COLO829 (cell line): ENCODE results near the gene PRKACB.
"Not testable (repeated sequence)": the region's sequence is repeated elsewhere in the genome, so short reads cannot be mapped to it uniquely, and the experiment has no call there.

Source experiments
- DNase-seq: peaks from one replicate; pipeline ENCODE4 v3.0.0; 2012; ENCODE audit warnings: low spot score

Gene PRKACB

GRCh38 chr1:84143796-84144565, at the start of gene PRKACB:
Gene PRKACB, plus strand, starts transcription at chr1:84144271. Its CDS starts 91 bp downstream, at chr1:84144362.
- DNase-seq: no peak

GRCh38 chr1:84095308-84095707, 48.8 kb upstream of the PRKACB start:
- no peak for DNase-seq

- DNase-seq: no peak
These were observed 47.9 kb upstream of the PRKACB start for GRCh38 chr1:84096176-84096575.

GRCh38 chr1:84101204-84101603, 42.9 kb upstream of the PRKACB start:
- DNase-seq: no peak

GRCh38 chr1:84103197-84103992, 40.7 kb upstream of the PRKACB start:
- peak; percentile 6 for DNase-seq

GRCh38 chr1:84107538-84107937, 36.5 kb upstream of the PRKACB start:
- DNase-seq: not testable (repeated sequence)

- no peak for DNase-seq
These were observed 36.1 kb upstream of the PRKACB start for GRCh38 chr1:84107955-84108354.

GRCh38 chr1:84108900-84109578, 35.0 kb upstream of the PRKACB start:
- DNase-seq: no peak

GRCh38 chr1:84110629-84111028, 33.4 kb upstream of the PRKACB start:
- no peak for DNase-seq

GRCh38 chr1:84116558-84116957, 27.5 kb upstream of the PRKACB start:
- no peak for DNase-seq

- DNase-seq: no peak
These were observed 26.2 kb upstream of the PRKACB start for GRCh38 chr1:84117868-84118267.

- no peak for DNase-seq
These were observed 22.7 kb upstream of the PRKACB start for GRCh38 chr1:84121360-84121759.

GRCh38 chr1:84122780-84123382, 21.2 kb upstream of the PRKACB start:
- DNase-seq: peak; percentile 23

GRCh38 chr1:84133479-84133878, 10.6 kb upstream of the PRKACB start:
- no peak for DNase-seq

- no peak for DNase-seq
These were observed 8.7 kb upstream of the PRKACB start for GRCh38 chr1:84135341-84135740.

GRCh38 chr1:84141182-84142003, 2.7 kb upstream of the PRKACB start:
- DNase-seq: no peak

GRCh38 chr1:84145068-84145467, 997 bp downstream of the PRKACB start:
- DNase-seq: no peak

- peak; percentile 37 for DNase-seq
These were observed 2.5 kb downstream of the PRKACB start for GRCh38 chr1:84146411-84147032.

GRCh38 chr1:84148758-84149157, 4.7 kb downstream of the PRKACB start:
- DNase-seq: no peak

GRCh38 chr1:84152649-84153056, 8.6 kb downstream of the PRKACB start:
- DNase-seq: no peak

GRCh38 chr1:84155517-84155916, 11.4 kb downstream of the PRKACB start:
- DNase-seq: no peak
